ENCODE results near the gene CCDC78.
"Not testable (repeated sequence)": the region's sequence is repeated elsewhere in the genome, so short reads cannot be mapped to it uniquely, and the experiment has no call there.

CCDC78 gene

DNA sequence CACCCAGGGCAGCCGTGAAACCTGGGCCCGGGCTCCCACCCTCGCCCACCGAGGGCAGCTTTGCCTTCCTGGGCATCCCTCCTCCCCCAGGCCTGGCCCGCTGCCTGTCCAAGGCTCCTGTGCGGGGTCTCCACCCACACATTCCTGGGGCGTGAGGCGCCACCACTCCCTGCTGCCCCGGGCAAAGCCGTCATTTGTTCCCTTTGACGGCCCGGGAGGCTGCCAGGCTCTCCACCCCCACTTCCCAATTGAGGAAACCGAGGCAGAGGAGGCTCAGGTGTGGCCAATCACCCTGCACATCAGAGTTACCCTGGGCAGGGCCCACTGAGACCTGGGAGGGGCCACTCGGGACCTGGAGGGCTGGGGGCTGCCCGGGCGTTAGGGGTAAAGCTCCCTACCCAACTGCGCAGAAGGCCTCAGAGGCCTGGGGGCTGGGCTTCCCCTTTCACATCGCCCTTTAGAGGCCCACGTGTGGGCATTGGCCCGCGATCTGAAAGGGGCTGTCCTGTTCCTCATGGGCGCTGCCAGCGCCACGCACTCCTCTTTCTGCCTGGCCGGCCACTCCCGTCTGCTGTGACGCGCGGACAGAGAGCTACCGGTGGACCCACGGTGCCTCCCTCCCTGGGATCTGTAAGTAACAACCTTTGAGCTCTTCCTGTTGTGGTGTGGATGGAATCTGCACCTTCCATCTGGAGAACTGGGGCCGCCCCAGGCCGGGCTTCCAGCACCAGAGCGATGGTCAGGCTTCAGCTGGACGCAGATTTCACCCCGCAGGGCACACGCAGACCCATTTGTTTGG lies 34.5 kb upstream of the CCDC78 start, which contains the start of gene MSLN:
Gene MSLN (plus strand): TSS at position 190 of the 799 bp plus-strand sequence. CDS start 1,947 bp downstream, outside the sequence.
- DNase-seq: no peak

DNA sequence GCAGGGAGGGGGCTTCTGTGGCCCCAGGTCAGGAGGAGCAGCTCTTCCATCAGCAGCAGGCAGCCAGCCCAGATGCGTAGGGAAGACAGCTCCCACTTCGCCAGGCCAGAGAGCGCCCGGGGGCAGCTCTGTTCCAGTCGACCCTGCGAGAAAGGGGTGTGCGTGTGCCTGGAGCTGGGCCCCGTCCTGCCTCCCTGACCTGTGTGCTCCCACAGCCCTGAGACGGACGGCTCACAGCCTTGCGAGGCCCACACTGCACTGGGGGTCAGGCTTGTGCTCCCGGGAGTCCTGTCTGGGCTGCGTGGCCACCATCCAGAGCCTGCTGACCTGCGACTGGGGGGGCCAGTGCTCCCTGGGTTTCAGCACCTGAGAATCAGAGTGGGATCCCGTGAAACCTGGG lies 33.8 kb upstream of the CCDC78 start:
- DNase-seq: no peak

DNA sequence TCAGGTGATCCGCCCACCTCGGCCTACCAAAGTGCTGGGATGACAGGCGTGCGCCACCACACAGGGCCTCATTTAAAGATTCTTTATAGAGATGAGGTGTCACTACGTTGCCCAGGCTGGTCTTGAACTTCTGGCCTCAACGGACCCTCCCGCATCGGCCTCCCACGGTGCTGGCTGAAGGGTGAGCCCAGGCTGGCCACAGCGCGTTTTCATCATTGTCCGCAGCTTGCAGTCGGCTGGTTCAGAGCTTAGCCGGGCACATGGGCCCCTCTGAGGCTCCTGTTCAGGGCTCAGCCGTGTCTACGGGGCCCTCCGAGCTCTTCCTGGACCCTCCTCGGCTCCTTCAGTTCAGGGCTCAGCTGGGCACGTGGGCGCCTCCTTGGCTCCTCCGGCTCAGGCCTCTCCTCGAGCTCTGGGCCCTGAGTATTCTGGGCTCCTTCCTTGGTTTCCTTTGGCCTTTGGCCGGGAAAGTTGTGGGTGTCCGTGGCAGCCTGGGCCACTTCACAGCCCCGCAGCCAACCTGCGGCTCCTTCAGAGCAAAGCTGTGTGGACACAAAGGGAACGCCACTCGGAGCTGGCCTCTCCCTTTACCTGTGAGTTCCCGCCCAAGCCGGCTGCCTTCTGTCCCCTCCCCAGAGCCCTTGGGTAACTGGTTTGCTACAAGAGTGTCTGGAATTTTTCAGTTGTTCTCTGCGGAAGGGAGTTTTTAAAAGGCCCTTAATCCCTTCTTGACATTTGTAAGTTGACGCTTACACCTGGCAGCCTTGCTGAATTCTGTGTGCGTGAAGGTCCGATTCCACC lies 33.1 kb upstream of the CCDC78 start:
- DNase-seq: no peak

GRCh38 chr16:756428-756827 lies 30.2 kb upstream of the CCDC78 start:
- DNase-seq: no peak

- DNase-seq: no peak
Observed at GRCh38 chr16:754656-755055, 28.4 kb upstream of the CCDC78 start.

GRCh38 chr16:754121-754607 lies 27.9 kb upstream of the CCDC78 start:
- DNase-seq: not testable (repeated sequence)

DNA sequence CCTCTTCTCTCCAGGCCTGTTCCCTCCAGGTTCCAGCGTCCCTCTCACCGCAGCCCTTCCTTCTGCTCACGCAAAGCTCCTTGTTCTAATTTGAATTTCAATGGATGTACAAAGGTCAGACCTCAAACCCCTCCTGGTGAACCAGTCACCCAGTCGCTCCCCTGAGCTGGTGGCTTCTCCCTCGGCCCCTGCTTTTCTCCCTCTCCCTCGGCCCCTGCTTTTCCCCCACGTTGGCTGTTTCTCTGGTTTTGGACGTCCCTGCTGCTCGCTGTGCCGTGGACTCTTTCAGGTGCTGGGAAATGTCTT lies 25.7 kb upstream of the CCDC78 start:
- DNase-seq: no peak

- no peak for DNase-seq
Observed at GRCh38 chr16:751152-752006, 25.1 kb upstream of the CCDC78 start.

- no peak for DNase-seq
Observed at GRCh38 chr16:750485-750884, 24.2 kb upstream of the CCDC78 start.

DNA sequence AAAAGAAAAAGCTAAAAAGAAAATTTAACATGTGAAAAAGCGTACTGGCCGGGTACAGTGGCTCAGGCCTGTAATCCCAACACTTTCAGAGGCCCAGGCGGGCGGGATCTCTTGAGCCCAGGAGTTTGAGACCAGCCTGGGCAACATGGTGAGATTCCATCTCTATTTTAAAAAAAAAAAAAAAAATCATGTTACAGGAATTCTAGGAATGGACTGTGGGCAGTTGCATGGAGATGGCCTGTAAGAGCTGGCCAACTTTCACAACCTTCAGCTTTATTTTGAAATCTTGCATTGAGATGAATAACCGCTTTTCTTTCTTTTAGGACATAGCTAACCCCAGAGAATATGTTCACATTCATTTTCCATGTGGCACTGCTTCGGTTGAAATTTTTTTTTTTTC lies 22.8 kb upstream of the CCDC78 start:
- no peak for DNase-seq

GRCh38 chr16:747978-748746 lies 21.9 kb upstream of the CCDC78 start:
- no peak for DNase-seq

- DNase-seq: no peak
Observed at GRCh38 chr16:746637-747036, 20.4 kb upstream of the CCDC78 start.

DNA sequence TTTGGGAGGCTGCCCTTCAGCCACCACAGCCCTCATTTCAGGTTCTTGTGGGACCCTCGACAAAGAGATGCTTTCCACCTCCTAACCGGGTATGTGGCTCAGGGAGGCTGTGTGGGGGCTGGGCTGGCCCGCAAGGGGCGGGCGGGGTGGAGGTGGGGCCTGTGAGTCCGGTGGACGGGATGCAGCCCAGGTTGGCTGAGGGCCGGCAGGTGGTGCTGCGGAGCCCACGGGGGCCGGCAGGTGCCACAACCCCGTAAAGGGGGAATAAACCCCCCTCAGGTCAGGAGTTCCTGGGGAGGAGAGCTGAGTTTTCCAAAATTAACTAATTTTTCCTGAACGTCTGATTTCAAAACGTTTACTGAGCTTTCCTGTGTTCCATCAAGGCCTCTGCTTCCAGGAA lies 19.5 kb upstream of the CCDC78 start:
- DNase-seq: no peak

- DNase-seq: no peak
Observed at GRCh38 chr16:743794-744500, 17.7 kb upstream of the CCDC78 start.

- DNase-seq: not testable (repeated sequence)
Observed at GRCh38 chr16:742894-743293, 16.7 kb upstream of the CCDC78 start.

GRCh38 chr16:741986-742629 lies 15.9 kb upstream of the CCDC78 start:
- no peak for DNase-seq

DNA sequence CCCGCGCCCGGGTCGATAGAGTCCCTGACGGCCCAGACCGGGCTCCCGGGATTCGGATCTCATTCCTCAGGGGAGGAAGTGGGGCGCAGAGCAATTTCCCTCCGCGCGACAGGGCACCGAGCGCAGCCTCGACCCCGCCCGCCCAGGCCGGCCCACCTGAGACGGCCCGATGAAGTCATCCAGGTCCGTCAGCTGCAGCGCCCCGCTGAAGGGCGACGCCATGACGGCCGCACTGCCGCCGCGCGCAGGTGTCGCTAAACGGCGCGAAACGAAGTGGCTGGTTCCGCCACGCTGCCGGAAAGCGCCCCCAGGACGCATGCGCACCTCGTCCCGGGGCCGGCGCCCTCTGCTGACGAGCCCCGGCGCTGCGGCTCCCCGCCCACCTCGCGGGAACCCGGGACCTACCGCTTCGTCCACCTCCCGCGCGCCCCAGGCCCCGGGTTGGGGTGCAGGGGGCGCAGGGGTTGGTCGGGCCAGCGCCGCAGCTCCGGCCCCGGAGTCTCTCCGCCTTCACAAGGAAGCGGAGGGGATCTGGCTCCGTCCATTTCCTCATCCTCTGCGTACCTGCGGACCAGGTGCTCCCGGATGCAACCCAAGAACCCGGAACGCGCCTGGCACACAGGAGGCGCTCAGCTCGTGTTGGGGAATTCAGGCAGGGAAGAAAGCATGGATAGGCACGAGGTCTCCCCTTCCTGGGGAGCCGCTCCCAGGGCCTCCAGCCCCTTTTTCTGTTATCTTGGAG lies 14.7 kb upstream of the CCDC78 start, which contains the start of gene CIAO3:
Gene CIAO3 (minus strand): TSS at position 234 of the 742 bp plus-strand sequence. CDS start 12 bp downstream, at position 222.
- peak; percentile 96 for DNase-seq

GRCh38 chr16:740459-740763 lies 14.2 kb upstream of the CCDC78 start:
- DNase-seq: no peak

GRCh38 chr16:739560-740458 lies 13.6 kb upstream of the CCDC78 start:
- no peak for DNase-seq
